GM18909 (cell line): ENCODE data around the gene DET1.
A peak's percentile ranks its signal among the peaks of the same experiment; 100 is the strongest.
"Not testable (repeated sequence)": the region's sequence is repeated elsewhere in the genome, so short reads cannot be mapped to it uniquely, and the experiment has no call there.

ENCODE experiments used
- ATAC-seq: cut with Tn5 transposase; IDR thresholded peaks from one replicate; pipeline ENCODE4 v1.9.1; 2021; ENCODE audit warnings: mild to moderate bottlenecking; ENCODE audit not compliant: unreplicated experiment, poor library complexity

The DET1 gene

GRCh38 chr15:88541709-88542341 is 4.7 kb downstream of the DET1 start:
- ATAC-seq, result no peak

GRCh38 chr15:88541111-88541510 is 5.4 kb downstream of the DET1 start:
- ATAC-seq, result not testable (repeated sequence)

- not testable (repeated sequence) for ATAC-seq
Observed at GRCh38 chr15:88540350-88540749, 6.1 kb downstream of the DET1 start.

- ATAC-seq, result no peak
Observed at GRCh38 chr15:88539441-88539840, 7.0 kb downstream of the DET1 start.

- no peak for ATAC-seq
Observed at GRCh38 chr15:88538972-88539371, 7.5 kb downstream of the DET1 start.

- ATAC-seq, result no peak
Observed at GRCh38 chr15:88537591-88538317, 8.7 kb downstream of the DET1 start.

- no peak for ATAC-seq
Observed at GRCh38 chr15:88535607-88536313, 10.7 kb downstream of the DET1 start.

- ATAC-seq, result no peak
Observed at GRCh38 chr15:88535100-88535499, 11.4 kb downstream of the DET1 start.

- ATAC-seq, result no peak
Observed at GRCh38 chr15:88533376-88533775, 13.1 kb downstream of the DET1 start.

- no peak for ATAC-seq
Observed at GRCh38 chr15:88529021-88529630, 17.4 kb downstream of the DET1 start.

GRCh38 chr15:88526247-88526879 is 20.1 kb downstream of the DET1 start:
- ATAC-seq, result no peak

GRCh38 chr15:88525418-88525817 is 21.1 kb downstream of the DET1 start:
- ATAC-seq, result no peak

GRCh38 chr15:88524094-88524493 is 22.4 kb downstream of the DET1 start:
- ATAC-seq, result not testable (repeated sequence)

- no peak for ATAC-seq
Observed at GRCh38 chr15:88518903-88519302, 27.6 kb downstream of the DET1 start.

- ATAC-seq, result no peak
Observed at GRCh38 chr15:88513195-88513594, 33.3 kb downstream of the DET1 start.

- ATAC-seq, result no peak
Observed at GRCh38 chr15:88512601-88513000, 33.9 kb downstream of the DET1 start.

- no peak for ATAC-seq
Observed at GRCh38 chr15:88512078-88512477, 34.4 kb downstream of the DET1 start.

GRCh38 chr15:88511161-88511560 is 35.3 kb downstream of the DET1 start:
- ATAC-seq, result no peak

GRCh38 chr15:88509964-88510363 is 36.5 kb downstream of the DET1 start:
- peak; percentile 49 for ATAC-seq

- ATAC-seq, result no peak
Observed at GRCh38 chr15:88509321-88509720, 37.2 kb downstream of the DET1 start.

GRCh38 chr15:88506628-88507027 is 39.9 kb downstream of the DET1 start:
- ATAC-seq, result no peak
